Stimulated activated CD8-positive, alpha-beta memory T cell treated with anti-CD3 and anti-CD28 coated beads, Interleukin-15, amount 100 ng/mL, for 4 hours (primary cell): ENCODE data around the gene UBE2Z.

Experiments used
- DNase-seq, 2 donors: peaks; one replicate each; pipeline ENCODE4 v3.0.0-alpha.2; 2020; ENCODE audit warnings: low read depth in 2 of 2

UBE2Z gene

GRCh38 chr17:48960834-48961515 is 52.8 kb downstream of the UBE2Z start:
- DNase-seq: no peak

GRCh38 chr17:48961516-48962233 is 53.5 kb downstream of the UBE2Z start:
- DNase-seq: no peak

GRCh38 chr17:48970224-48970623 is 62.0 kb downstream of the UBE2Z start:
- DNase-seq: no peak

GRCh38 chr17:48970865-48971687 is 62.9 kb downstream of the UBE2Z start:
- DNase-seq: no peak

GRCh38 chr17:48972749-48973097 is 64.5 kb downstream of the UBE2Z start:
- DNase-seq: no peak

GRCh38 chr17:48973806-48974205 is 65.6 kb downstream of the UBE2Z start:
- no peak for DNase-seq
